Pulmonary artery endothelial cell (primary cell): ENCODE measurements around the gene TNPO1. TPM values are rescaled to one million over a fixed set of nuclear protein-coding genes. Genes with fewer than 3 reads are reported as not detected.
"Not testable (repeated sequence)": the region's sequence is repeated elsewhere in the genome, so short reads cannot be mapped to it uniquely, and the experiment has no call there.

Source experiments
- DNase-seq: peaks from one replicate; pipeline ENCODE4 v3.0.0-alpha.2; 2011; ENCODE audit warnings: low read depth, low spot score
- total RNA-seq: library from RNA; depleted of rRNA; stranded (reverse); fragments of >200 nt; gene quantifications from 2 replicates; pipeline ENCODE4 v1.2.3, GENCODE V29; 2014

TNPO1 gene
- 576 and 787 TPM in 2 replicates for total RNA-seq

DNA sequence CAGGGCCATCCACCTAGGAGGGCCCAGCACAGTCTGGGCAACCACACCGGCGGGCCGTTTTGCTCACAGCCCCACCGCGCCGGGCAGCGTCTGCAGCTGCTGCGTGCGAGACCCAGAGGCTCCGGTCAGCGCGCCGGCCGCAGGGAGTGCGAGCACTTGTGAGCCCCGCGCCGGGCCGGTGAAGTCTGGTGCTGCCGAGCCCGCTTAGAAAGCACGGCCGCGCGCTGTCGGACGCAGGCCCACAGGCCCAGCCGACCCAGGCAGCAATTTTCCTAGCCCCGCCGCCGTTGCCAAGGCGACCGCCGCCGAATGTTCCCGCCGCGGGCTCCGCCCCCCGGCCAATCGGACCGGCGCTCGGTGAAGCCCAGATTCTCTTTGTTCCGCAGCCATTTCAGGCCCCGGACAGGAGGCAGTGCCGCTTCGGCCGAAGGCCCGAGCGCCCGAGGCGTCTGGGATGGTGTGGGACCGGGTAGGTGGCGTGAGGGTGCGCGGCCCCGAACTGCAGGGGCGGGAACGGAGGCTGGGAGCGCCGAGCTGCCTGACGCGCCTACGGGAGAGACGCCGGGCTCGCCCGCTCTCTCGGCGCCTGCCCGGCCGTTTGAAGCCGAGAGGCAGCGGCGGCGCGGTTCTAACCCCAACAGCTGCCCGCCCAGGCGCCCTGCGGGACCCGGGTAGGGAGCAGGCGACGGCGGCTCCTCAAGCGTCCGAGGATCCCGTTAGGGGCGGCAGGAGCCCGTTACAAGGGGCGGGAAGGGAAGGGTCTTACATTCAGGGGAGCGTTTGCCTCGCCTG is at the start of gene TNPO1:
Gene TNPO1, plus strand, starts transcription at position 378 of the 792 bp plus-strand sequence. Its CDS starts 77 bp downstream, at position 455.
- peak; percentile 70 for DNase-seq

DNA sequence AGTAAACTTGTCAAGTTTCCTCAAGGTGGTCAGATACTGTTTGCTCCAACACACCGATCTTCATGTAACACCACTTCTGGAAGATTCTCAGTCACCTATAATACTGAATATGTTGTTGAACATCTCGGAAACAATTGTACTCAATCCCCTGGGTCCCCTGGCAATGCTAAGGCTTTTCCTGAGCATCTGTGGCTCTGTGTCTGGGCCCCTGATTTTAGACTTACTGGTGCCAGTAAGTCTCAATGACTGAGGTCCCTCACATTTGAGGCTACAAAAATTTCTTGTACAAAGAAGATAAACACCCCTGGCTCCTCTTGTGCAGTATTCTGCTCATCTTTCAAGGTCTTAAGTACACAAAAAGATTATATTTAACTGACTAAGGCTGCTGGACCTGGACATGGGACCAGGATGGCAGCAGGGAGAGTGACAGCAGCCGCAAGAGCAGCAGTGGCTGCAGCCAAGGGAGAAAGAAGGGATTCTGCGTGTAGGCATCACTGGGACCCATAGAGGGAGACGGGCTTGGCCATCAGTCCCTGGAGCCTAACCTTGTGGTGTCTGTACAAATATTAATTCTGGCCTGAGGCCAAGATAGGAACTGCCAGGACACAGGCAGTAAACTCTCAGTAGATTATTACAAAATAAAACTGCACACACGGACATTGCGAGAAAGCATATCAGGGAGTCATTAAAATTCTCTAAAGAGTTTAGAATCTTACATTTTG is 49.0 kb upstream of the TNPO1 start:
- no peak for DNase-seq

DNA sequence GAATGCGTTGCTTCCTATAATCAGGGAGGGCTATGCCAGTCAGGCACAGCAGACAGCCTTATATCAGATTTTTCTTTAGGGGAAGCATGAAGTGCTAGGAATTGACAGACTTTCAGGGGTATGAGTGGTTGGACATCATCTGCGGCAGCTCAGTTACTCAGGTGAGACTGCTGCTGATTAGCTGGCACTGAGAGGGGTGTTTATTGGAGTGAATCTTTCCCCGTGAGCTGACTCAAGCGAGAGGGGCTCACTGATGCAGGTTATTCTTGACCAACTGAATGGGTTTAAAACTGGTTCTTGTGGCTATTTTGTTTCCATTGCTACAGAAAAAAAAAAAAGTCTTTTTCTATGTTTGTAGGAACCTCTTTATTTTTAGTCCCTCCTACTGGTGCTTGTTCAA is 46.2 kb upstream of the TNPO1 start:
- no peak for DNase-seq

DNA sequence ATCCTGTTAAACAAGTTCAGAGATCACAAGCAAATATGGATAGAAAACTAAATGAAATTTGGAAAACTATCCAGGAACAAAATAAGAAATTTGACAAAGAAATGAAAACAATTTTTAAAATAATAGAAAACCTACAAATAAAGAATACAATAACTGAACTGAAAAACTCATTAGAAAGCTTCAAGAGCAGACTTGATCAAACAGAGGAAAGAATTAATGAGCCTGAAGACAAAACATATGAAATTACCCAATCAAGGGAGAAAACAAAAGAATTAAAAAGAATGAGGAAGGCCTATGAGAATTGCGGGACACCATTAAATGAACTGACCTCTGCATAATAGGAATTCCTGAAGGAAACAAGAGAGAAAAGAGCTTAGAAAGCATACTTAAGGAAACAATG is 39.8 kb upstream of the TNPO1 start:
- no peak for DNase-seq

DNA sequence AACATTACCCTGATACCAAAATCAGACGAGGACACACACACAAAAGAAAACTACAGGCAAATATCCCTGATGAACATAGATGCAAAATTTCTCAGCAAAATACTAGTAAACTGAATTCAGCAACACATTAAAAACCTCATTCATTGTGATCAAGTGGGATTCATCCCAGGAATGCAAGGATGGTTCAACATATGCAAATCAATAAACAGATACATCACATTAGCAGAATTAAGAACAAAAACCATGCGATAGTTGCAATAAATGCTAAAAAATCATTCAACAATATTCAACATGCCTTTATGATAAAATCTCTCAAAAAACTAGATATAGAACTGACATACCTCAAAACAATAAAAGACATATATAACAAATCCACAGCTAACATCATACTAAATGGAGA is 36.9 kb upstream of the TNPO1 start:
- DNase-seq = no peak

DNA sequence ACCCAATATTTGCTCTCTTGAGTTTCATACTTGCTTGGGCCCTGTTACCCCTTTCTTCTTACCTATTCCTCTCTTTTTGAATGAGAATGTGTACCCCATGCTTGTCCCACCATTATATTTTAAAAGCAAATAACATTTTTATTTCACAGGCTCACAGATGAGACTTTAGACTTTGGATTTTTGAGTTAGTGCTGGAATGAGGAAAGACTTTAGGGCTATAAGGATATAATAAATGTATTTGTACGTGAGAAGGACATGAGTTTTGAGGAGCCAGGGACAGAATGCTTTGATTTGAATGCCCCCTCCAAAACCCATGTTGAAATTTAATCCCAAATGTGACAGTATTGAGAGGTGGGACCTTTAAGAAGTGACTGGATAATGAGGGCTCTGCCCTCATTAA is 33.1 kb upstream of the TNPO1 start:
- no peak for DNase-seq

DNA sequence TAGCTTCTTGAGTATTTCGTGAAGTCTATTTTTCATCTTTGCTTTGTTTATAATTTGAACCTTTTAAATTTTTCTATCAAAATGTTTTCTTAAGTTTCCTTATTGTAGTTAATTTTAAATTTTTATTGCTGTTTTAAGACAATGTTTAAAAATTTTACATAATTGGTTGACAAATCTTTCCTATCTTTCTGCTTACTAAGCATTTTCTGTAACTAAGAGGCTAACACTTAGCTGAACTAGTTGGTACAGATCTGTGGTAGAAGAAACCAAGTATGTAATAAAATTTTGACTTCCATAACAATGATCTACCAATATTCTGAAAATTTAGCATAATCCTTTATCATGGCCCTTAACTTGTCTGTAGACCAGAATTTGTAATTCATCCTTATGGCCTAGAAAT is 32.3 kb upstream of the TNPO1 start:
- no peak for DNase-seq

DNA sequence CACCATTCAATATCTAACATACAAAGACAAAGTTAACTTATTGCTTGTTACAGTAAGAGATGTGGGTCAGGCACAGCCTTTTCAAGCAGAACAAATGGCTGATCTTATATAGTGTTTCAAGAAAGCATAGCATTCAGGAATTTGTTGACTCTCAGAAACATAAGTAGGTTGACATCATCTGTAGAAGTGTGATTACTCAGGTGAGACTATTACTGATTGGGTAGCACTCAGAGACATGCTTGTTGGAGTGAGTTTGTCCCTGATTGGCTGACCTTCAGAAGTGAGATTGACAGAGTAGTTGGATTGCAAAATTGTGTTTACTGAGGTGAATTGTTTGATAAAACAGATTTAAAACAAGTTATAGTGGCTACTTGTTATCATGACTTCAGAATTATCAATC is 30.7 kb upstream of the TNPO1 start:
- DNase-seq = no peak

DNA sequence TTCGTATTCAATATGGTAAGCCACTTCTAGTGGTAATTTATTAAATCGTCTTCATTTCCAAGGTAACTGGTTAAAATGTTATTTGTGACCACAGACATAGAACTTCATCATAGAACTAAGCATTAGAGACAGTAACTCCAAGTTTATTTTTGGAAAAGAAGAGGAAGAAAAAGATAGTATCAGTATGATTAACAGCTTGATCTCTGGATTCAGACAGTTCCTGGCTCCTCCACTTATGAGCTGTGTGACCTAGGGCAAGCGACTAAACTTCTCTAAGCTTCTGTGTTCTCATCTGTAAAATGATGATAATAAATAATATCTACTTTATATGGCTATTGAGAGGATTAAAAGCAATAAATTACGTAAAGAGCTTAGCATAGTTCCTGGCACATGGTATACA is 29.8 kb upstream of the TNPO1 start:
- DNase-seq = no peak

DNA sequence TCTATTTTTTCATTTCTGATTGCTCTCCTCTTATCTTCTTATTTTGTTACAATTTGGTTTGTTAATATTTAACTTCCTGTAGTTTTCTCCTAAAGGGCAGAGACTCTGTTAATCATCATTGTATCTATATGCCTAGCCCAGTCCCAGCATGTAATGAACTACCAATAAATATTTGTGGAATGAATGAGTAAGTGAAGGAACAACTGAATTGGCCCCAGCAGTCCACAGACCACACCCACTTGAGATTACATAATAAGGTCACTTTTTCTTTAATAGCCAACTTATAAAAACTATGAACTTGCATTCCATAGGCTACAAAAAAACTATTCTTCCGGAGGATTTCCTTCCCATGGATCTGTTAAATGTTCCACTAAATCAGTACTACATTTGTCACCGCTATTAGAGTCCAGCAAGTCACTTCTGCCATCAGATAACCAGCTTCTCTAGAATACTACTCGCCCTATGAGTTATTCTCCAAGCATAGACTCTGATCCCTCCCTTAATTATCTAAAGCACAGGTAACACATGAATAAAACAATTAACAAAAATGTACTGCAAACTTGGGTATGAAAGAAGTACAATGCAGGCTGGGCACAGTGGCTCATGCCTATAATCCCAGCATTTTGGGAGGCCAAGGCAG is 27.5 kb upstream of the TNPO1 start:
- no peak for DNase-seq

DNA sequence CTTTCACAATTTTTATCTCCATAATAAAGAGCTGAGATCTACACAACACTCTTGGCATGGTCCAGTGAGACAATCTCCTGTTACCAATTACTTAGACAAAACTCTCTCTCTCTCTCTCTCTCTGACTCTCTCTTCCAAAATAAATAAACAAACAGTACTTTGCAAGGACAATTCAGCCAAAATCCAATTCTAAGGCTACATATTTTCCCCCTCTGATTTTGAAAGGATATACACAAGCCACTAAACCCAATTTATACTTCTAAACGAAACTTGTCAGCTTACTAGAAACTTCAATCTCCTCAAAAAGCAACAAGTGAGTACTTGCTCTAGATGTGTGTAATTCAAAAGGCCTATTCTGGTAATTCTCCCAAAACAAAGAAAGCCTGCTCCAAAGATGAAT is 26.3 kb upstream of the TNPO1 start:
- no peak for DNase-seq

DNA sequence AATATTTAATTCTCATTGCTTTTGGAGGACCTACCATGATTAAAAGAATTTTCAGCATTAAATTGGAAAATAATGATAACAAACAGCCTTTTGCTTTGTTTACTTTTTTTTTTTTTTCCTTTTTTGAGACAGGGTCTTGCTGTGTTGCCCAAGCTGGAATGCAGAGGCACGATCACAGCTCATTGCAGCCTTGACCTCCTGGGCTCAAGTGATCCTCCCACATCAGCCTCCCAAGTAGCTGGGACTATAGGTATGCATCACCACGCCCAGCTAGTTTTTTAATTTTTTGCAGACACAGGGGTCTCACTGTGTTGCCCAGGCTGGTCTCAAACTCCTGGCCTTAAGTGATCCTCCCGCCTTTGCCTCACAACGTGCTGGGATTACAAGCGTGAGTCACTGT is 23.8 kb upstream of the TNPO1 start:
- DNase-seq = not testable (repeated sequence)

DNA sequence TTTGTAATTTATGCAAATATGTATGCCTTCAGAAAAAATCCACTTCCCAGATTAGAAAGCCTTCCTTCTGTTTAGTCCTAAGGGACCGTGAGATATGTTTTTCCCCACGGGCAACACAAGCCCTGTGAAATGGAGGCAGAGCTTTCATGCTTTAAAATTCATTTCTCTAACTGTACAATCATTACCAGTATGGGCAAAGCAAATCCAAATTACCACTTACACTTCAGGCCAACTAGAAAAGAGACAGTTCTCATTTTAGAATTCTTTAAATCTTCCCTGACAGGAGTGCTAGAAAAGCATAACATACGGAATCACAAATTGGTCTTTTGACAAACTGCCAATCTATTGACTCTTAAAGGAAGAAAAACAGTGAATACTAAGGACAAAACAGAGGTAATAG is 20.5 kb upstream of the TNPO1 start:
- DNase-seq = no peak

DNA sequence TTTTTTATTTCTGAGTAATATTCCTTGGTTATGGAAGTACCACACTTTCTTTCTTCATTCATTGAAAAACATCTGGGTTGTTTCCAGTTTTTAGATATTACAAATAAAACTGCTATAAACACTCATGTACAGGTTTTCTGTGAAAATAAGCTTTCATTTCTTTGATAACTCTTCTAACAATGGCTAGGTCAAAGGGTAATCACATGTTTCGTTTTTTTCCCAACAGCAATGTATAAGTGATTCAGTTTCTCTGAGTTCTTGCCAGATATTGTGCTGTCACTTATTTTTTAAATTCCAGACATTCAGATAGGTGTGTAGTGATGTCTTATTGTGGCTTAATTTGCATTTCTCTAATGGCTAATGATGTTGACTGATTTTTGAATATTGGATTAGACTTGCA is 16.7 kb upstream of the TNPO1 start:
- DNase-seq = peak; percentile 77

DNA sequence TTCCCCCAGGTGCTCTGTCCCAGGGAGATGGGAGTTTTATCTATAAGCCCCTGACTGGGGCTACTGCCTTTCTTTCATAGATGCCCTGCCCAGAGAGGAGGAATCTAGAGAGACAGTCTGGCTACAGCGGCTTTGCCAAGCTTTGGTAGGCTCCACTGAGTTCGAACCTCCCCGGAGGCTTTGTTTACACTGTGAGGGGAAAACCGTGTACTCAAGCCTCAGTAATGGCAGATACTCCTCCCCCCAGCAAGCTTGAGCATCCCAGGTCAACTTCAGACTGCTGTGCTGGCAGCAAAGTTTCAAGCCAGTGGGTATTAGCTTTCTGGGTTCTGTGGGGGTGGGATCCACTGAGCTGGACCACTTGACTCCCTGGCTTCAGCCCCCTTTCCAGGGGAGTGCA is 7.8 kb upstream of the TNPO1 start:
- not testable (repeated sequence) for DNase-seq

DNA sequence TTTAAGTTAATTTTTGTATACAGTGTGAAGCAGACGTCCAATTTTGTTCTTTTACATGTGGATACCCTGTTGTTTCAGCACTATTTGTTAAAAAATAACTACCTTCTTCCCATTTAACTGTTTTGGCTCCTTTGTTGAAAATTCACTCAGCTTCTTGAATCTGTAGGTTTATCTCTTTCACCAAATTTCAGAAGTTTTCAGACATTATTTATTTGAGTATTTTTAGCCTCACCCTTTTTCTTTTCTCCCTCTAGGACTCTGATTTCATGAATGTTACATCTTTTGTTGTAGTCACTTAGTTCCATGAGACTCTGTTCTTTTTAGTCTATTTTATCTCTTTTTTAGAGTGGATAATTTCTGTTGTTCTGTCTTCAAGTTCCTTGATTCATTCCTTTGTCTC is 4.6 kb upstream of the TNPO1 start:
- no peak for DNase-seq

DNA sequence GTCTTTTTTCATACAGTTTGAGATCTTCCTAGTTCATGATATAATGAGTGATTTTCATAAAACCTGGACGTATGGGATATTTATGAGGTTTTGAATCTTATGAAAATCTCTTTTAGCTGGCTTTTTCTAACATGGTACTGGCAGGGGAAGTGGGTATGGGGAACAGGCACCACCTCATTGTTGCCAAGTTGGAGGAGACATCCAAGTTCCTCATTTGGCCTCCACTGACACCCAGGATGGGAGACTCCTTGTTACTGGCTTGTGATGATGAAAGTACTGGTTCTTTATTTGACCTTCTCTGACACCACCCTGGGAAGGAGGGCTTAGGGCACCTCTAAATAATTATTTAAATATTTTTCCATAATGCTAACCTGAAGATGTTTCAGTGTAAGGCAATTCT is 4.0 kb upstream of the TNPO1 start:
- no peak for DNase-seq

DNA sequence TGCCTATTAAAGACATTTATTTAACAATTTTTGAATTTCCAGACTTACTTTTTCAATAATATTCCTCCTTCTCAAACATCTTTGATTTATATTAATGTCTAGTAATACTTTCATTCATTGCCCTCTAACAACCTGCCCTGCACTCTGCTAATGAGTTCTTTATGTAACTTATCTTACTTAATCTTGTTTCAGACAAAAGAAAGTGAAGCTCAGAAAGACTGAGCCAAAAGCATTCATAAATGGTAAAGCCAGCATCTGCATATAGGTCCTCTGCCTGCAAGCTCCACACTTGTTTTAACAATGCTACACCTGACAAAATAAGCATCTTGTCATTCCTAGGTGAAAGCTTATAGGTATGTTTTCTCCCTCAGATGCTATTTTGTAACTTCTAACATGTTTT is 2.4 kb upstream of the TNPO1 start:
- DNase-seq = no peak

DNA sequence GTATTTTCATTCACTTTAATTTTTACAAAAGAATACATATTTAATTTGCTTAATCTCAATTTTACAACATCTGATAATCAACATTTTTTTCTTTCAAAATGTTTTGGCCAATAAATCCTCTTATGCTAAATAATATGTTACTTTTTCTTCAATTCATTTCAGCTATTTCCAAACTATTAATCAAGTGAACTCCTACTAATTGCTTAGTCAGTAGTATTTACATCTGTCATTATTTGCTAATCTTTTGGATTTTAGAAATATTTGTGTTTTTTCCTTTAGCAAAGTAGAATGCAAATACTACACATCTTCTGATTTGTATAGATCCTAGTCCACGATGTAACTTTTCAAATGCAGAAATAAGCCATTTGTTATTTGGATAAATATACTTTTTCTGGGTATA is 1.6 kb upstream of the TNPO1 start:
- no peak for DNase-seq

DNA sequence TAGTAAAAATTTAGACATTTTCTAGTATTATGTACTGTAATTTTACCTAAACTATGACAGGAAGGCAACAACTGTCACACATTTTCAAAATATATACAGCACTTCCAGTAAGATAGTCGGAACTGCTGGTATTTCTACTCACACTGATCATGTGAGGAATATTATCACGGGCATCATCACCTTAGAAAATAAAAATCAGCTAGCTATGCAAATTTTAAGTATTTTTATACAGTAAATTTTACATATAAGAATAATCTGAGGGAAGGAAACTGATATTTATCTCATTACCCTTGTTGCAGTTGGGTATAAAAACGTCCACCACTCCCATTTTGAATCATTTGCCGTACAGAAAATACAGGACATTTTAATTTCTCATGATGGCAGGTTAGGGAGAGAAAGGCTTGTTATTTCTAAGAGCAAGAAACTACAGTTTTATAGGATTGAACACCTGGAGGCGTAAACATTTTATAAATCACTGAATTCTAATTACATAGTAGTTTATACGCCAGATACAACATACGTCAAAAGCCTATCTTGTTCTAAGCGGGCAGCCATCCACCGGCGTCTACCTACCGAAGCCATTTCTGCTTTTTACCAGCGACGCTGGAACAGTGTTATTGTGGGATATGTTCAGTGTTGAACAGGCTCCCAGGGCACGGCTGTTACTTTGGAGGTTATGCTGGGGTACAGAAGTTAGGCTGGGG is 729 bp upstream of the TNPO1 start:
- no peak for DNase-seq

DNA sequence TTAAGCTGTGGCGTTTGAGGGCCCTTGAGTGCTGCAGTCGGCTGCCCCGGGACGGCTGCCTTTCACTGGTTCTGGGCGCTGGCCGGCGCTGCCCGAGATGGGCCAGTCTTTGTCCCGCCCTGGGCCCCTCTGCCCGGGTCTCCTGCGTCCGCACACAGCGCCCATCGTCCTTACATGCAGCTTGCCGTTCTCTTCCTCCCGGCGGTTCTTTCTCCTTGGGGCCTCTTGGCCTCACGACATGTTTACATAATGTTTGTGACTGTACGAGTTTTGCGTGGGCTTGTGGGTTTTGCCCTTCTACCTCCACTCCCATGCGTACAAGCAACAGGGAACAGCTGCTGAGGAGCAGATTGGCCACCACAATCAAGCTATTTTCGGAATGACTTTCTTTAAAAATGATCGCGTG is 618 bp downstream of the TNPO1 start:
- DNase-seq = no peak

DNA sequence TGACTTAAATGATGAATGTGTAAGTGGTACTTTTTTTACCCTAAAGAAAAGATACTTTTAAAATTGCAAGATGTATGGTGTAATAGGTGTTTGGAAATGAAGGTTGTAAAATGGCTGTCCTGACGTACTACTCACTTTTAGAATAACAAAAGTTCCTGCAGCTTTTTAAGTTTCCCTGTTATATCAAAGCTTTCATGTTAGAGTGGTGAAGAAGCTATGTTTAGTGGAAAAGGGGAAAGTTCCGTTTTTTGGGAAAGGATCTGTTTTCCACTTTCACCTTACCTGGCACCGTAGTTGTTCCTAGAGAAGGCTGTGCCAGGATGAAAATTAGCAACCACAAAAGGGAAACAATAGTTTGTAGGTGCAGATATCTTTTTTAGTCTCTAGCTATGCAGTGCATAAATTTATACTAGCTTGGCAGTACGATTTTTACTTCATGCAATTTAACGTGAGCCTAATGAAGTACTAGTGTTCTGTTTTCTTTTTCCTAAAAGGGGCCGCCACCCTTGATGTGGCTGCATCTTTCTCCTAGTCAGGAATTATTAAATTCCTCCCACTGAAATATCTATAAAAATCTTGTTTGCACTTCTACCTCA is 1.3 kb downstream of the TNPO1 start:
- DNase-seq = no peak
